Tibial artery (tissue), 4 donors: ENCODE measurements around the gene ASB7.

ENCODE experiments used
- DNase-seq, 2 donors: peaks; one replicate each; pipeline ENCODE4 v3.0.0-alpha.2; 2019
- H3K27ac ChIP-seq, 2 donors: fragments of 200-600 bp; sonication (generic) in 1 of 2; 1 replicate in 1 of 2; 2 replicates in 1 of 2; pipeline ENCODE4 v1.5.1; 2018 to 2019; ENCODE audit warnings: mild to moderate bottlenecking in 1 of 2
- H3K27me3 ChIP-seq, 2 donors: fragments of 200-600 bp; sonication (generic) in 1 of 2; one replicate each; pipeline versions ENCODE4 v1.5.1 to v1.6.0; 2016 to 2019
- H3K36me3 ChIP-seq, 3 donors: fragments of 200-600 bp; sonication (generic) in 2 of 3; one replicate each; pipeline ENCODE4 v1.5.1; 2016 to 2019; ENCODE audit warnings: mild to moderate bottlenecking in 2 of 3
- H3K4me1 ChIP-seq, 4 donors: fragments of 200-600 bp; sonication (generic) in 2 of 4; 1 replicate in 3 of 4; 2 replicates in 1 of 4; pipeline ENCODE4 v1.5.1; 2016 to 2019
- H3K4me3 ChIP-seq, 2 donors: fragments of 200-600 bp; sonication (generic) in 1 of 2; 1 replicate in 1 of 2; 2 replicates in 1 of 2; pipeline ENCODE4 v1.5.1; 2018 to 2019; ENCODE audit warnings: mild to moderate bottlenecking in 2 of 2
- H3K9me3 ChIP-seq, 3 donors: fragments of 200-600 bp; sonication (generic) in 1 of 3; one replicate each; pipeline ENCODE4 v1.5.1; 2016 to 2019
- CTCF ChIP-seq, 2 experiments: fragments of 200-600 bp in 1 of 2; fragments of 450-650 bp in 1 of 2; IDR thresholded peaks; one replicate each; pipeline ENCODE4 v1.5.1; 2017 to 2019; ENCODE audit warnings: antibody characterized with exemption in 2 of 2, mild to moderate bottlenecking in 1 of 2, moderate library complexity in 1 of 2
- intact Hi-C: fragments of 100-400 bp; cut with DNase I; formaldehyde crosslinking; loops from one replicate; pipeline ENCODE4 v1.15.0; 2023; ENCODE audit warnings: low total_unique reads

Gene ASB7

DNA sequence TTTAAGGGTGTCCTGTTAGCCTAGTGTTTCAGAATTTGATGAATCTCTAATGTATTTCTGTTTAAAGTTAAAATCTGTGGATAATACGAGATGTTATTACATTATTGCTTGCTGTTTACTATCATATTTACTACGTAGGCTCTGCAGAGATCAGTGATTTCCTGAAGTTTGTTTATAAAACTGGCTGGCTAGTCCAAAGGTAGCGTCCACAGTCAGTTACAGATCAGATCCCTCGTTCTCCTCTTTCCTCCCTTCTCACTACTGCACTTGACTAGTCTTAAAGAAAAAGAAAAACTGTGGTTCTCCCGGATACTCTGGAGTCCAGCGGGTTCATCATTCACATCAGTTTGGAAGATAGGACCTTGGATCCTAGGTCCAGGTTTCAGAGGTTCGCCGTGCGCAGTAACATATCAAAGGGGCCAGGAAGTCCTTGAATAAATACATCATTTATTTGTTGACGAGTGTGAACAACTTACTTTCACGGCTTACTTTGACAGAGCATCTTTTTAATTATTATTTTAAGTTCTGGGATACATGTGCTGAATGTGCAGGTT lies 35.9 kb downstream of the ASB7 start:
- H3K27ac ChIP-seq, result no peak overlapping the region
- peaks cover 0 to 16% (median 0%) of the 10 kb centered on the region in 4 donors for H3K4me1 ChIP-seq
- intact Hi-C loops, result no loop called here

DNA sequence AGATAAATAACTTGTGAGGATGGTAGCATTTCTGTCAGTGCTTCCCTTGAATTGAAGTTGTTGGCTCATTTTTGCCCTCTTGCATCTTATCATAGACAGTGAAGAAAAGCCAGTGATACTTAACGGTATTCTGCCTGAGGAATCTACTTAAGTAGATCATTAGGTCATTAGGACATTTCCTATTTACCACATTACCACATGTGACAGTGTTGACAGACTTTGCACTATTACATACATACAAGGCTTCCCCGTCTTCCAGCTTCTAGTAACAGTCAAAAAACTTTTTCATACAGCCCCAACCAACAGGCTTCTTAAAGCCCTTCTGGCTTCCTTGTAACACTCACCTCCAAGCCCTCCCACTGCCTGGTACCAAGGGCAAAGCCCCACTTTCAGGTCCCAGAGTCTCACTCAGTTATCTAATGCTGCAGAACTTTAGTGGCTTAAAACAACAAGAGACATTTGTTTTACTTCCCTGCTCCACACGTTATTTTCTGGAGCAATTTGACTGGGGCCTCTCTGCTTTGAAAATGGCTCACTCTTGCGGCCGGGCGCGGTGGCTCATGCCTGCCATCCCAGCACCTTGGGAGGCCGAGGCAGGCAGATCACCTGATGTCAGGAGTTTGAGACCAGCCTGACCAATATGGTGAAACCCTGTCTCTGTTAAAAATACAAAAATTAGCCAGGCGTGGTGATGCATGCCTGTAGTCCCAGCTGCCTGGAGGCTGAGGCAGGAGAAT lies 40.0 kb downstream of the ASB7 start:
- no peak for TF ChIP-seq CTCF (IDR thresholded peaks at IDR 0.05)
- Histone ChIP-seq H3K27ac (no peak overlapping the region), H3K4me3 (no peak overlapping the region), H3K36me3 (no peaks in the 10 kb centered on the region), H3K4me1 (no peaks in the 10 kb centered on the region), H3K9me3 (no peaks in the 10 kb centered on the region), H3K27me3 (no peaks in the 10 kb centered on the region)
- DNase-seq, result no peak
- intact Hi-C loops, result no loop called here

More for the DNA sequence above, 35.9 kb downstream of the ASB7 start:
- Histone ChIP-seq H3K4me3 (no peak overlapping the region), H3K36me3 (no peaks in the 10 kb centered on the region), H3K27me3 (no peaks in the 10 kb centered on the region), H3K9me3 (no peaks in the 10 kb centered on the region)
- TF ChIP-seq CTCF (IDR thresholded peaks at IDR 0.05), result no peak
- no peak for DNase-seq

DNA sequence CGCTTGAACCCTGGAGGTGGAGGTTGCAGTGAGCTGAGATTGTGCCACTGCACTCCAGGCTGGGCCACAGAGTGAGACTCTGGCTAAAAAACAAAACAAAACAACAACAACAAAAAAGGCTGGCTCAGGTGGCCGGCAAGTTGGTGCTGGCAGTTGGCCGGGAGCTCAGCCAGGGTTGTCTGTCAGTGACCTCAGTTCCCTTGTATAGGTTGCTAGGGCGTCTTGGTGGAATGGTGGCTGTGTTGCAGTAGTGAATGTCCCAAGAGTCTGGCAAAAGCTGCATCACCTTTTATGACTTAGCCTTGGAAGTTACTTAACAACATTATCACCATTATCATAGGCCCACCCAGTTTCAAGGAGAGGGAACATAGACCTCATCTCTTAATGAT lies 40.6 kb downstream of the ASB7 start:
- Histone ChIP-seq H3K9me3 (no peaks in the 10 kb centered on the region), H3K36me3 (peaks cover 0 to 3% (median 0%) of the 10 kb centered on the region in 3 donors), H3K27me3 (no peaks in the 10 kb centered on the region), H3K4me3 (no peak overlapping the region), H3K27ac (no peak overlapping the region), H3K4me1 (no peaks in the 10 kb centered on the region)
- intact Hi-C loops, result no loop called here
- DNase-seq, result no peak
- no peak for TF ChIP-seq CTCF (IDR thresholded peaks at IDR 0.05)

GRCh38 chr15:100645671-100646070 lies 43.3 kb downstream of the ASB7 start:
- TF ChIP-seq CTCF (IDR thresholded peaks at IDR 0.05), result no peak
- H3K36me3 ChIP-seq, result peaks cover 0 to 8% (median 8%) of the 10 kb centered on the region in 3 donors
- H3K27ac ChIP-seq, result no peak overlapping the region
- DNase-seq, result no peak
- H3K9me3 ChIP-seq, result no peaks in the 10 kb centered on the region
- intact Hi-C loops, result no loop called here
- no peaks in the 10 kb centered on the region for H3K27me3 ChIP-seq
- no peak overlapping the region for H3K4me3 ChIP-seq
- no peaks in the 10 kb centered on the region for H3K4me1 ChIP-seq

- DNase-seq, result no peak
- peaks cover 0 to 8% (median 8%) of the 10 kb centered on the region in 3 donors for H3K36me3 ChIP-seq
- no peak for TF ChIP-seq CTCF (IDR thresholded peaks at IDR 0.05)
- no peaks in the 10 kb centered on the region for H3K27me3 ChIP-seq
- no peaks in the 10 kb centered on the region for H3K4me1 ChIP-seq
- no peak overlapping the region for H3K4me3 ChIP-seq
- no peak overlapping the region for H3K27ac ChIP-seq
- intact Hi-C loops, result no loop called here
- no peaks in the 10 kb centered on the region for H3K9me3 ChIP-seq
Measured at GRCh38 chr15:100648951-100649350, 46.6 kb downstream of the ASB7 start.
